ENCODE data around the gene SH3PXD2A. TPM values are rescaled to one million over a fixed set of nuclear protein-coding genes. Genes with fewer than 3 reads are reported as not detected.

Gene SH3PXD2A
- total and polyA plus RNA-seq, 10 donors: 2.6 to 50.0 (median 35.2) TPM

DNA sequence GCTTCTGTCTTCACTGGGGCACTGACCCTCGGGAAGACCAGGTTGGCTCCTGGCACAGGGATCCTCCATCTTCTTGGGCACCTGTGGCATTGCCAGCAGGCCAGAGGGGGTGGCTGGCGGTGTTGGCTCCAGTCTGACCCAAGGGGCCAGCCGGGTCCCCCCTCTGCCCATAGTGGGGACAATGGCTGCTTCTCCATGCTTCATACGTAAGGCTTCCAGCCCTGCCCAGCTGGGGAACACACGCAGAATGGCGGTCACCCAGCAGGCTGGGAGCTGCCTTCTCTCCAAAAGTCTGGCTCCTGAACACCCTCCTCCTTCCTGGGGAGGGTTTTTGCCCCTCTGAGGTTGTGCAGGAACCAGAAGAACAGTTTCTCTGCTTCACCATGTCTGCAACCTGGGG is 255.1 kb downstream of the SH3PXD2A start:
- no peak for TF ChIP-seq POLR2A (IDR thresholded peaks at IDR 0.05)
- no peak for TF ChIP-seq POLR2AphosphoS5 (IDR thresholded peaks at IDR 0.05)
- TF ChIP-seq, protein P1, sequence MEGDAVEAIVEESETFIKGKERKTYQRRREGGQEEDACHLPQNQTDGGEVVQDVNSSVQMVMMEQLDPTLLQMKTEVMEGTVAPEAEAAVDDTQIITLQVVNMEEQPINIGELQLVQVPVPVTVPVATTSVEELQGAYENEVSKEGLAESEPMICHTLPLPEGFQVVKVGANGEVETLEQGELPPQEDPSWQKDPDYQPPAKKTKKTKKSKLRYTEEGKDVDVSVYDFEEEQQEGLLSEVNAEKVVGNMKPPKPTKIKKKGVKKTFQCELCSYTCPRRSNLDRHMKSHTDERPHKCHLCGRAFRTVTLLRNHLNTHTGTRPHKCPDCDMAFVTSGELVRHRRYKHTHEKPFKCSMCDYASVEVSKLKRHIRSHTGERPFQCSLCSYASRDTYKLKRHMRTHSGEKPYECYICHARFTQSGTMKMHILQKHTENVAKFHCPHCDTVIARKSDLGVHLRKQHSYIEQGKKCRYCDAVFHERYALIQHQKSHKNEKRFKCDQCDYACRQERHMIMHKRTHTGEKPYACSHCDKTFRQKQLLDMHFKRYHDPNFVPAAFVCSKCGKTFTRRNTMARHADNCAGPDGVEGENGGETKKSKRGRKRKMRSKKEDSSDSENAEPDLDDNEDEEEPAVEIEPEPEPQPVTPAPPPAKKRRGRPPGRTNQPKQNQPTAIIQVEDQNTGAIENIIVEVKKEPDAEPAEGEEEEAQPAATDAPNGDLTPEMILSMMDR (IDR thresholded peaks at IDR 0.05 in 8 of 11, conservative IDR thresholded peaks at IDR 0.05 in 3 of 11): no peak
- intact Hi-C loops (cut with DNase I; ENCODE audit: low total_unique reads): no loop called here
- Histone ChIP-seq H3K9me3 (no peaks in the 10 kb centered on the region), H3K27me3 (replicated peaks in 1 of 7) (no peaks in the 10 kb centered on the region), H3K36me3 (peaks cover 0 to 55% (median 21%) of the 10 kb centered on the region in 6 donors), H3K4me3 (no peak overlapping the region), H3K4me1 (peaks cover 0 to 10% (median 4%) of the 10 kb centered on the region in 6 donors), H3K27ac (no peak overlapping the region)
- no peak for DNase-seq
- WGBS, 5 donors: 80 to 98% (median 91%) methylated on average over 5 to 6 of the region's 6 CpGs

DNA sequence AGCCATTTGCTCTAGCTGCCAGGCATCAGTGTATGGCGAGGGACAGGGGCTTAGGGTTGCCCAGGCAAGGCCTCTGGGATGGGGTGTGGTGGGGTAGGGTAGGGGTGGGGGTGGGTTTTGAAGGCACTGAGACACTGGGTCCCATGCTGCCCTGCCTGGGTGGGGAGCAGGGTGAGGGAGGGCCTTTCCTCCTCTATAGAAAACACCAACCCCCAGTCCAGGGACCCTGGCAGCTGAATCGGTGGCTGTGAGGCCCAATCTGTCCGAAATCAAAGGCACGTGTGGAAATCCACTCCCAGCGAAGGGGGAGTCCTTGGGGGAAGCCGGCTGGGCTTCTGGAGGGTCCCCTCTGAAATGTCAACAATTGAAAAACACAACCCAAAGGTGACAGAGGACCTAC is 255.5 kb downstream of the SH3PXD2A start:
- Histone ChIP-seq H3K4me3 (no peak overlapping the region), H3K27ac (no peak overlapping the region), H3K27me3 (replicated peaks in 1 of 7) (no peaks in the 10 kb centered on the region), H3K36me3 (peaks cover 0 to 51% (median 21%) of the 10 kb centered on the region in 6 donors), H3K4me1 (peaks cover 0 to 10% (median 4%) of the 10 kb centered on the region in 6 donors), H3K9me3 (no peaks in the 10 kb centered on the region)
- DNase-seq: no peak
- WGBS, 5 donors: 79 to 93% (median 89%) methylated on average over 6 of the region's 6 CpGs
- intact Hi-C loops (cut with DNase I; ENCODE audit: low total_unique reads): loop anchor here (5.0 kb wide), 1 partner anchor 87 kb away; no protein-coding TSS in a partner anchor
- no peak for TF ChIP-seq POLR2AphosphoS5 (IDR thresholded peaks at IDR 0.05)
- TF ChIP-seq, protein P1 (IDR thresholded peaks at IDR 0.05 in 8 of 11, conservative IDR thresholded peaks at IDR 0.05 in 3 of 11): no peak
- TF ChIP-seq POLR2A (IDR thresholded peaks at IDR 0.05): no peak

DNA sequence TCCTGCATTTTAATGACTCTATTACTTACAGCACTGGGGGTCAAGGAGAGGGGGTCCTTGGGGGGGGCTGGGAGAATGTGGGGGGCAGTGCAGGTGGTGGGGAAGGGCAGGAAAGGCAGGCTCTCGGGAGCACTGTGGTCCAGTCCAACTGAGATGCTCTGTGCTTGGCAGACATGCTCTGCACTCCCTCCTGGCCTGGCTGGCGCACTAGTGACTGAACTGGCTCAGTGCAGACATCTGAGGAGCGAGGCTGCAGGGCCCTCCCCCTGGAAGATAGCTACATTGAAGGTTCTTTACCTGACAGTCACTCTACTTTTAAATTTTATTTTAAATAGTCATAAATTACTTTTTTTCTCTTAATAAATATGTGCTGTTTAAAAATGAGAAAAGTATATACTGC is 256.2 kb downstream of the SH3PXD2A start:
- Histone ChIP-seq H3K36me3 (peaks cover 0 to 44% (median 21%) of the 10 kb centered on the region in 6 donors), H3K4me3 (no peak overlapping the region), H3K9me3 (no peaks in the 10 kb centered on the region), H3K27me3 (replicated peaks in 1 of 7) (no peaks in the 10 kb centered on the region), H3K27ac (no peak overlapping the region), H3K4me1 (peaks cover 0 to 10% (median 4%) of the 10 kb centered on the region in 6 donors)
- intact Hi-C loops (cut with DNase I; ENCODE audit: low total_unique reads): loop anchor here (5.0 kb wide), 1 partner anchor 88 kb away; no protein-coding TSS in a partner anchor
- peak; percentile 64 for DNase-seq
- WGBS, 5 donors: 71 to 88% (median 78%) methylated on average over 3 of the region's 3 CpGs
- TF ChIP-seq POLR2A (IDR thresholded peaks at IDR 0.05) (no peak), POLR2AphosphoS5 (IDR thresholded peaks at IDR 0.05) (no peak)
- TF ChIP-seq, protein P1 (IDR thresholded peaks at IDR 0.05 in 8 of 11, conservative IDR thresholded peaks at IDR 0.05 in 3 of 11): no peak

DNA sequence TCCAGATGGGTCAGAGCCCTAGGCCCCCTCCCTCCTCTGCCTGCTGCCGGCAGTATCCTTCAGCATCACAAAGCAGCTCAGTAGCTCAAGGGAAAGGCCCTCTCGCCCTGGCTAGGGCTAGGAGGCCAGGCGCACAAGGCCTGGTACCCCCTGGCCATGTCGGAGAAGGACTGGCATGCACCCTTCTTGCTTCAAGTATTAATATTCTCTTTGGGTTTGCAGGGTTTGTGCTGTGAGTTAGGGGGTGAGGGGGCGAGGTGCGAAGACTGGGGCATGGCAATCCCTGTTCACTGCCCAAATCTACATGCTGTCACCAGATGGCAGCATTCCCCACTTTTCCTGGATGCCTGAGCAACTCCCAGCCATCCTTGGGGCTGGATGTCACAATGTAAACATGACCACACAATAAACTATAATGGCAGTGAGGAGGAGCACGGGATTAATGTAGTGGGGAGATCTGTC is 256.7 kb downstream of the SH3PXD2A start:
- WGBS, 5 donors: 59 to 75% (median 70%) methylated on average over 7 of the region's 7 CpGs
- intact Hi-C loops (cut with DNase I; ENCODE audit: low total_unique reads): loop anchor here (5.0 kb wide), 1 partner anchor 89 kb away; no protein-coding TSS in a partner anchor
- no peak for DNase-seq

More for the DNA sequence above, 256.7 kb downstream of the SH3PXD2A start:
- no peaks in the 10 kb centered on the region for H3K27me3 ChIP-seq (replicated peaks in 1 of 7)
- no peak overlapping the region for H3K27ac ChIP-seq
- peaks cover 0 to 38% (median 19%) of the 10 kb centered on the region in 6 donors for H3K36me3 ChIP-seq
- TF ChIP-seq, protein P1 (IDR thresholded peaks at IDR 0.05 in 8 of 11, conservative IDR thresholded peaks at IDR 0.05 in 3 of 11): peak in 8 of 11 experiments; percentile 23 to 59 (median 48)
- TF ChIP-seq POLR2A (IDR thresholded peaks at IDR 0.05) (no peak), POLR2AphosphoS5 (IDR thresholded peaks at IDR 0.05) (peak in 1 of 3 donors; percentile 11)
- peaks cover 0 to 10% (median 4%) of the 10 kb centered on the region in 6 donors for H3K4me1 ChIP-seq
- no peaks in the 10 kb centered on the region for H3K9me3 ChIP-seq
- no peak overlapping the region for H3K4me3 ChIP-seq
